Measurements from ENCODE around the gene HACD4. TPM values are rescaled to one million over a fixed set of nuclear protein-coding genes. Genes with fewer than 3 reads are reported as not detected.
A peak's percentile ranks its signal among the peaks of the same experiment; 100 is the strongest.

Gene HACD4
- total and polyA plus RNA-seq, 2 donors (not counting 3 experiments of a cell fraction or from before 2014, with no cell fraction given), result 1.3 to 1.4 TPM

- no peaks in the 10 kb centered on the region for H4K20me1 ChIP-seq (replicated peaks; ENCODE audit: control insufficient read depth, extremely low read depth, insufficient read depth, low read length)
- TF ChIP-seq MYC (IDR thresholded peaks at IDR 0.05; ENCODE audit: low read depth, low read length) (no peak), EZH2 (IDR thresholded peaks at IDR 0.05; ENCODE audit: borderline replicate concordance, low read depth, low read length, severe bottlenecking) (no peak), JUN (IDR thresholded peaks at IDR 0.05; ENCODE audit: borderline replicate concordance, insufficient read depth, insufficient read length, low read depth) (no peak), FOS (IDR thresholded peaks at IDR 0.05; ENCODE audit: borderline replicate concordance, insufficient read depth, low read length) (no peak), POLR2A (IDR thresholded peaks at IDR 0.05; ENCODE audit: low read depth, low read length) (no peak), POLR2AphosphoS5 (IDR thresholded peaks at IDR 0.05; ENCODE audit: insufficient read depth, low read depth, low read length) (no peak), GATA2 (IDR thresholded peaks at IDR 0.05; ENCODE audit: insufficient read depth, insufficient read length, low read depth, low read length) (no peak)
- TF ChIP-seq, protein P1, sequence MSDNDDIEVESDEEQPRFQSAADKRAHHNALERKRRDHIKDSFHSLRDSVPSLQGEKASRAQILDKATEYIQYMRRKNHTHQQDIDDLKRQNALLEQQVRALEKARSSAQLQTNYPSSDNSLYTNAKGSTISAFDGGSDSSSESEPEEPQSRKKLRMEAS (IDR thresholded peaks at IDR 0.05; ENCODE audit: insufficient read depth, insufficient read length), result no peak
- TF ChIP-seq, protein P2, sequence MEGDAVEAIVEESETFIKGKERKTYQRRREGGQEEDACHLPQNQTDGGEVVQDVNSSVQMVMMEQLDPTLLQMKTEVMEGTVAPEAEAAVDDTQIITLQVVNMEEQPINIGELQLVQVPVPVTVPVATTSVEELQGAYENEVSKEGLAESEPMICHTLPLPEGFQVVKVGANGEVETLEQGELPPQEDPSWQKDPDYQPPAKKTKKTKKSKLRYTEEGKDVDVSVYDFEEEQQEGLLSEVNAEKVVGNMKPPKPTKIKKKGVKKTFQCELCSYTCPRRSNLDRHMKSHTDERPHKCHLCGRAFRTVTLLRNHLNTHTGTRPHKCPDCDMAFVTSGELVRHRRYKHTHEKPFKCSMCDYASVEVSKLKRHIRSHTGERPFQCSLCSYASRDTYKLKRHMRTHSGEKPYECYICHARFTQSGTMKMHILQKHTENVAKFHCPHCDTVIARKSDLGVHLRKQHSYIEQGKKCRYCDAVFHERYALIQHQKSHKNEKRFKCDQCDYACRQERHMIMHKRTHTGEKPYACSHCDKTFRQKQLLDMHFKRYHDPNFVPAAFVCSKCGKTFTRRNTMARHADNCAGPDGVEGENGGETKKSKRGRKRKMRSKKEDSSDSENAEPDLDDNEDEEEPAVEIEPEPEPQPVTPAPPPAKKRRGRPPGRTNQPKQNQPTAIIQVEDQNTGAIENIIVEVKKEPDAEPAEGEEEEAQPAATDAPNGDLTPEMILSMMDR (IDR thresholded peaks at IDR 0.05; ENCODE audit: extremely low read depth in 1 of 2, insufficient read depth in 1 of 2, low read depth in 1 of 2, low read length in 2 of 2), result no peak
- H2AFZ ChIP-seq (ENCODE audit: low read depth, low read length), result no peak overlapping the region
- dilution Hi-C loops (cut with MboI; ENCODE audit: extremely low pct_ligation_motif_present, low sequenced_read_pairs), result no loop called here
- DNase-seq (ENCODE audit: low read depth, low spot score) (peak; percentile 21), FAIRE-seq (no peak)
- H3K27me3 ChIP-seq (ENCODE audit: control insufficient read depth in 2 of 2, insufficient read depth in 2 of 2, low read length in 2 of 2), result no peaks in the 10 kb centered on the region
- no peak overlapping the region for H3K27ac ChIP-seq (ENCODE audit: insufficient read depth, low read depth, low read length)
- H3K4me1 ChIP-seq (ENCODE audit: control insufficient read depth, extremely low read depth, insufficient read depth, low read length), result no peaks in the 10 kb centered on the region
- no peaks in the 10 kb centered on the region for H3K9me1 ChIP-seq (replicated peaks; ENCODE audit: control insufficient read depth, extremely low read depth, insufficient read depth, low read length)
- no peak overlapping the region for H3K4me2 ChIP-seq (ENCODE audit: insufficient read depth, low read length)
- H3K36me3 ChIP-seq (ENCODE audit: control insufficient read depth in 2 of 2, extremely low read depth in 1 of 2, insufficient read depth in 2 of 2, low read length in 2 of 2), result no peaks in the 10 kb centered on the region
- no peaks in the 10 kb centered on the region for H3K79me2 ChIP-seq (ENCODE audit: control insufficient read depth, insufficient read depth, low read length)
- no peaks in the 10 kb centered on the region for H3K9me3 ChIP-seq (replicated peaks; ENCODE audit: control insufficient read depth, insufficient read depth, low read length)
- no peak overlapping the region for H3K4me3 ChIP-seq (replicated peaks in 1 of 3; ENCODE audit: insufficient read depth in 1 of 3, low read depth in 1 of 3, low read length in 3 of 3)
- no TSS peak for BruUV-seq (replicated peaks)
- no peak overlapping the region for H3K9ac ChIP-seq (replicated peaks; ENCODE audit: extremely low read depth, insufficient read depth, low read length)
- ChIA-PET CTCF (no interaction called here), POLR2A (no interaction called here)
- intact Hi-C loops (cut with micrococcal nuclease), result no loop called here
Measured at GRCh38 chr9:21015129-21015815, 16.2 kb downstream of the HACD4 start.
